Left ventricle myocardium inferior (tissue), 1 donor: ENCODE results near the gene CNPY2. TPM values are rescaled to one million over a fixed set of nuclear protein-coding genes. Genes with fewer than 3 reads are reported as not detected.

Experiments
- DNase-seq: peaks from one replicate; pipeline ENCODE4 v3.0.0-alpha.2; 2020
- H3K27ac ChIP-seq: fragments of 200-600 bp; replicated peaks from 2 replicates; pipeline ENCODE4 v1.8.0; 2021
- H3K27me3 ChIP-seq: fragments of 200-600 bp; 2 replicates; pipeline ENCODE4 v1.8.0; 2021; ENCODE audit warnings: low read depth
- H3K36me3 ChIP-seq: fragments of 200-600 bp; 2 replicates; pipeline ENCODE4 v1.8.0; 2021
- H3K4me1 ChIP-seq: fragments of 200-600 bp; 2 replicates; pipeline ENCODE4 v1.8.0; 2021
- H3K4me3 ChIP-seq: fragments of 200-600 bp; 2 replicates; pipeline ENCODE4 v1.8.0; 2021; ENCODE audit warnings: mild to moderate bottlenecking, moderate library complexity
- H3K9me3 ChIP-seq: fragments of 200-600 bp; replicated peaks from 2 replicates; pipeline ENCODE4 v1.8.0; 2021
- intact Hi-C: fragments of 100-400 bp; cut with micrococcal nuclease; formaldehyde crosslinking; loops from one replicate; pipeline ENCODE4 v1.11.0; 2022
- total RNA-seq: library from RNA; stranded (reverse); fragmentation: NEBNext Ultra II Directional; extraction: Animal tissue kit (Norgen Biotek cat#: 25700); gene quantifications from one replicate; pipeline ENCODE4 v1.2.1, GENCODE V29; 2021
- TF ChIP-seq, protein P1 (sequence below): fragments of 200-600 bp; IDR thresholded peaks from 2 replicates; pipeline ENCODE4 v1.8.0; 2021; ENCODE audit warnings: antibody characterized with exemption, mild to moderate bottlenecking, borderline replicate concordance
- donor health status: DM: no; HTN: yes; CAD: no; lungs with severe emphysema.

CNPY2 gene
- total RNA-seq, 1 donor from 2014 or later = 33.4 TPM

DNA sequence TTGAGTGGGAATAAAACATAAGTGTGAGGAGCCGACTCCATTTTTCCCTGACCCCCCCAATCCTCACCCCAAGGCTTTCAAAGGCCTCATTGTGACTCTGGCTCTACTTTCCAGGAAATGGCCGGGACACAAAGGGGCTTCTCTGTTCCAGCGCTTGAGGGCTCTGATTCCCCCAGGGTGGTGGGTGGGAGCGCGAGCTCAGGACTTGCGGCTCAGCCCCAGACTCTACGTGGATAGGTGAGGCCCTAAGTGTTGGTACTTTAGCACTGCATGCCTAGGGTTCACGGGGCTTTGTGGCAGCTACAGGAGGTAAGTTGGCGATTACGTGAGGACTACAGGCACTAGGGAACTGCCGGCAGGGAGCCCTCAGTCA lies 553 bp downstream of the CNPY2 start:
- Histone ChIP-seq H3K27ac (peak overlapping the region; percentile 98), H3K9me3 (no peaks in the 10 kb centered on the region), H3K36me3 (peaks cover 59% of the 10 kb centered on the region), H3K4me1 (peaks cover 23% of the 10 kb centered on the region), H3K4me3 (peak overlapping the region; percentile 99), H3K27me3 (no peaks in the 10 kb centered on the region)
- TF ChIP-seq, protein P1, sequence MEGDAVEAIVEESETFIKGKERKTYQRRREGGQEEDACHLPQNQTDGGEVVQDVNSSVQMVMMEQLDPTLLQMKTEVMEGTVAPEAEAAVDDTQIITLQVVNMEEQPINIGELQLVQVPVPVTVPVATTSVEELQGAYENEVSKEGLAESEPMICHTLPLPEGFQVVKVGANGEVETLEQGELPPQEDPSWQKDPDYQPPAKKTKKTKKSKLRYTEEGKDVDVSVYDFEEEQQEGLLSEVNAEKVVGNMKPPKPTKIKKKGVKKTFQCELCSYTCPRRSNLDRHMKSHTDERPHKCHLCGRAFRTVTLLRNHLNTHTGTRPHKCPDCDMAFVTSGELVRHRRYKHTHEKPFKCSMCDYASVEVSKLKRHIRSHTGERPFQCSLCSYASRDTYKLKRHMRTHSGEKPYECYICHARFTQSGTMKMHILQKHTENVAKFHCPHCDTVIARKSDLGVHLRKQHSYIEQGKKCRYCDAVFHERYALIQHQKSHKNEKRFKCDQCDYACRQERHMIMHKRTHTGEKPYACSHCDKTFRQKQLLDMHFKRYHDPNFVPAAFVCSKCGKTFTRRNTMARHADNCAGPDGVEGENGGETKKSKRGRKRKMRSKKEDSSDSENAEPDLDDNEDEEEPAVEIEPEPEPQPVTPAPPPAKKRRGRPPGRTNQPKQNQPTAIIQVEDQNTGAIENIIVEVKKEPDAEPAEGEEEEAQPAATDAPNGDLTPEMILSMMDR = no peak
- intact Hi-C loops = no loop called here
- no peak for DNase-seq

DNA sequence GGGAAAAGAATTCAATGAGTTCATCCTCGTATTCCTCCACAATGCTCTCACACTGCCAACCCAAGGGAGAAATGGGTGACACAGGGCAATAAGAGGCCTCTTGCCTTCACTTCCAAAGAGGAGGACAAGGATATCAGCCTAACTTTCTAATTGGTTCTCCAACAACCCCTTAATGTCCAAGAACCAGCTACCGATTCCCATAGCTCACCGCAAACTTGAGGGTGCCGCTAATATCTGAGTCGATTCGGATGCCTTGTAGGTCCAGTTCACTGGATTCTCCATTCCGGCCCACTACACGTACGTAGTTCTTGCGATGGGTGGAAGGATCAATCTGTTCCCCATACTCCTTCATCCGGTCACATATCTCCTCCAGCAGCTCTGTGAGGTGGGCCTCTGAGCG lies 4.8 kb downstream of the CNPY2 start:
- H3K27me3 ChIP-seq = no peaks in the 10 kb centered on the region
- H3K9me3 ChIP-seq = no peaks in the 10 kb centered on the region
- TF ChIP-seq, protein P1 = no peak
- H3K4me1 ChIP-seq = peaks cover 16% of the 10 kb centered on the region
- peaks cover 65% of the 10 kb centered on the region for H3K36me3 ChIP-seq
- DNase-seq = no peak
- H3K4me3 ChIP-seq = no peak overlapping the region
- no peak overlapping the region for H3K27ac ChIP-seq
- intact Hi-C loops = no loop called here

DNA sequence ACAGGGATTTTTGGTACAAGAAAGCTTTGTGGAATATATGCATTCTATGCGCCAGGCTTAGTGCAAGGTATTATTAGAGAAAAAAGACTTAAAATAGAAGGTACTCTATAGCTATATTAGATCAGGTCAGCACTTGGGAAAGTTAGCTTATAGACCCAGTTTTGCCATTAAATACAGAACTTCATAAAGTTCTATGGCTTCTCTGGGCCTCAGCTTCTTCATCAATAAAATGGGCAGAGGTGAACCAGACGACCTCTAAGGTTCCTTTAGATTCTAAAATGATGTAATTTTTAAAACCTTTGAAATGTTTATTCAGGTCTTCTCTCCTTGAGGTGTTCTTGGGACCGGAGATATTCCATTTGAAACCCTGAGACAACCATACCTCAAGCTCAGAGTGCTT lies 7.1 kb downstream of the CNPY2 start:
- intact Hi-C loops = no loop called here
- TF ChIP-seq, protein P1 = no peak
- H3K36me3 ChIP-seq = peaks cover 63% of the 10 kb centered on the region

DNA sequence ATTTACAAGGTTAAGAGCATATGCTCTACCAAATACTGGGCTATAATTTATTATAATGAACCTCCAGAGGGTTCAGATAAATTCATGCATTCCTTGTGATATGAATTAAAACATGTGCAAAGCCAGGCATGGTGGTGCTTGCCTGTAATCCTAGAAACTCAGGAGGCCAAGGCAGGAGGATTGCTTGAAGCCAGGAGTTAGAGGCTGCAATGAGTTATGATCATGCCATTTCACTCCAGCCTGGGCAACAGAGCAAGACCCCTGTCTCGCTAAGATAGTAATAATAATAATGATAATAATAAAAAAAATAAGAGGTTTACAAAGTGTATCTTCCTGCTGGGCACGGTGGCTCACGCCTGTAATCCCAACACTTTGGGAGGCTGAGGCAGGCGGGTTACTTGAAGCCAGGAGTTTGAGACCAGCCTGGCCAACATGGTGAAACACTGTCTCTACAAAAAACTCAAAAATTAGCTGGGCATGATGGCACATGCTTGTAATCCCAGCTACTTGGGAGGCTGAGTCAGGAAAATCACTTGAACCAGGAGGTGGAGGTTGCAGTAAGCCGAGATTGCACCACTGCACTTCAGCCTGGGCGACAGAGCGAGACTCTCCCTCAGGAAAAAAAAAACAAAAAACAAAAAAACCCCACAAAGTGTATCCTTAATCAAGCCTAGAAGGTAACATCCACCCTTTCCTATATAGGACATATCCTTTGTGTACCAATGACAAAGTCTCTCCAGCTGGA lies 8.4 kb downstream of the CNPY2 start:
- no peak for DNase-seq
- Histone ChIP-seq H3K9me3 (no peaks in the 10 kb centered on the region), H3K36me3 (peaks cover 55% of the 10 kb centered on the region), H3K4me3 (no peak overlapping the region), H3K27ac (no peak overlapping the region), H3K27me3 (no peaks in the 10 kb centered on the region), H3K4me1 (peaks cover 8% of the 10 kb centered on the region)
- TF ChIP-seq, protein P1 = no peak
- intact Hi-C loops = no loop called here

More for the DNA sequence above, 7.1 kb downstream of the CNPY2 start:
- H3K4me3 ChIP-seq = no peak overlapping the region
- H3K4me1 ChIP-seq = no peaks in the 10 kb centered on the region
- H3K27me3 ChIP-seq = no peaks in the 10 kb centered on the region
- H3K27ac ChIP-seq = no peak overlapping the region
- no peak for DNase-seq
- H3K9me3 ChIP-seq = no peaks in the 10 kb centered on the region

DNA sequence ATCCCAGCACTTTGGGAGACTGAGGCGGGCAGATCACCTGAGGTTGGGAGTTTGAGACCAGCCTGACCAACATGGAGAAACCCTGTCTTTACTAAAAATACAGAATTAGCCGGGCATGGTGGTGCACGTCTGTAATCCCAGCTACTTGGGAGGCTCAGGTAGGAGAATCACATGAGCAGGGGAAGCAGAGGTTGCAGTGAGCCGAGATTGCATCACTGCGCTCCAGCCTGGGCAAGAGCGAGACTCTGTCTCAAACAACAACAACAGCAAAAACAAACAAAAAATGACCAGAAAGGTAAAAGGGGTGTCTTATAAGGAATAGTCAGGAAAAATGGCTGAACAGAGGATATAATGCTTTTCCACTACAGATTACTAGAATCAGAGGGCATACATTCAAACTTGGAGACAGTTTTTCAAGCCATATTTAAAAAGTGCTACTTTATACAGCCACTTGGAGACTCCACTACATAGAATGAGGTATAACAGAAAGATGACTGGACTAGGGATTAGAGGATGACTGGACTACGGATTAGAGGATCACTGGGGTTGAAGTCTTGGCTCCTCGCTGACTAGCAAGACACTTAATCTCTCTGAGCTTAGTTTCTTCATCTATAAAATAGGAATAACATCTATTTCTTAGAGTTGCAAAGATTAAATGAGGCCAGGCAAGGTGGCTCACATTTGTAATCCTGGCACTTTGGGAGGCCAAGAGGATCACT lies 10.8 kb downstream of the CNPY2 start:
- H3K36me3 ChIP-seq = peaks cover 38% of the 10 kb centered on the region
- H3K9me3 ChIP-seq = no peaks in the 10 kb centered on the region
- TF ChIP-seq, protein P1 = no peak
- no peaks in the 10 kb centered on the region for H3K27me3 ChIP-seq
- H3K4me3 ChIP-seq = no peak overlapping the region
- H3K27ac ChIP-seq = no peak overlapping the region
- no peak for DNase-seq
- intact Hi-C loops = no loop called here
- H3K4me1 ChIP-seq = peaks cover 29% of the 10 kb centered on the region
